22Rv1 (cell line): ENCODE results near the gene DHX34.
"Not testable (repeated sequence)": the region's sequence is repeated elsewhere in the genome, so short reads cannot be mapped to it uniquely, and the experiment has no call there.

Experiments used
- H3K27ac ChIP-seq: fragments of 450-650 bp; 2 replicates; pipeline ENCODE4 v1.5.1; 2017
- CTCF ChIP-seq: fragments of 450-650 bp; IDR thresholded peaks from 2 replicates; pipeline ENCODE4 v1.5.1; 2017; ENCODE audit warnings: mild to moderate bottlenecking
- ZFX ChIP-seq: fragments of 450-650 bp; IDR thresholded peaks from 2 replicates; pipeline ENCODE4 v1.6.1; 2017; ENCODE audit warnings: antibody characterized with exemption, borderline replicate concordance

Gene DHX34

DNA sequence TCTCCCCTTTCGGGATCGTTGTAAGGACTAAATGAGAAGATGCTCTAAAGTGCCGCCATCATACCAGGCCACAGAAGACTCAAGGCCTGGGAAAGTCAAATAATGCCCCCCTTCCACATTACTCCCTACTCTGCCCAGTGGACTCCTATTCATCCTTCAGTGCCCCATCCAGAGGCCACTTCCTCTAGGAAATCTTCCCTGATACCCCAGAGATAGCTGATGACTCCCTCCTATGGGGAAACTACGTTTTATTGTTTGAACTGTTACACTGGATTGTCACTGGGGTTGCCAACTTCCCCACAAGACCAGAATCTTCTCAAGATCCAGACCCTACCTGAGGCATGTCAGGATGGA lies 56.1 kb downstream of the DHX34 start:
- no peak for TF ChIP-seq ZFX
- no peak for TF ChIP-seq CTCF
- H3K27ac ChIP-seq: no peak overlapping the region

DNA sequence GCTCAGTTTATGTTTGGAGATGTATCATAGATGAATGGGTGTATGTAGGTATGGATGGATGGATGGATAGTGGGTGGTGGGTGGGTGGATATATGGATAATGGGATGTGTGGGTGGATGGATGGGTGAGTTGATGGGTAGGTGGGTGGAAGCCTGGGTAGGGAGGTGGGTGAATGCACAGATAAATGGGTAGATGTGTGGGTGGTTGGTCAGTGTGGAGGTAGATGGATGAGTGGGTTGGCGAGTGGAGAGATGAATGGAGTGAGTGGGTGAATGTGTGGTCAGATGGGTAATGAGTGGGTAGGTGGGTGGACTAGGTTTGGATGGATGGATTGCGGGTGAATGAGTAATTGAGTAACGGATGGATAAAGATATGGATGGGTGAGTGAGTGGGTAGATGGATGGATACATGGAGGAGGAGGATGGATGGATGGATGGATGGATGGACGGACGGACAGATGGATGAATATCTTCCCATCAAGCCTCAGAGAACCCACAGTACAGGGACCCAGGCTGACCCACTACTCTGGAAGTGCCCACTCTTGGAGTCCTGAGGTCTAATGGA lies 56.8 kb downstream of the DHX34 start:
- H3K27ac ChIP-seq: no peak overlapping the region
- TF ChIP-seq ZFX (no peak), CTCF (no peak)

DNA sequence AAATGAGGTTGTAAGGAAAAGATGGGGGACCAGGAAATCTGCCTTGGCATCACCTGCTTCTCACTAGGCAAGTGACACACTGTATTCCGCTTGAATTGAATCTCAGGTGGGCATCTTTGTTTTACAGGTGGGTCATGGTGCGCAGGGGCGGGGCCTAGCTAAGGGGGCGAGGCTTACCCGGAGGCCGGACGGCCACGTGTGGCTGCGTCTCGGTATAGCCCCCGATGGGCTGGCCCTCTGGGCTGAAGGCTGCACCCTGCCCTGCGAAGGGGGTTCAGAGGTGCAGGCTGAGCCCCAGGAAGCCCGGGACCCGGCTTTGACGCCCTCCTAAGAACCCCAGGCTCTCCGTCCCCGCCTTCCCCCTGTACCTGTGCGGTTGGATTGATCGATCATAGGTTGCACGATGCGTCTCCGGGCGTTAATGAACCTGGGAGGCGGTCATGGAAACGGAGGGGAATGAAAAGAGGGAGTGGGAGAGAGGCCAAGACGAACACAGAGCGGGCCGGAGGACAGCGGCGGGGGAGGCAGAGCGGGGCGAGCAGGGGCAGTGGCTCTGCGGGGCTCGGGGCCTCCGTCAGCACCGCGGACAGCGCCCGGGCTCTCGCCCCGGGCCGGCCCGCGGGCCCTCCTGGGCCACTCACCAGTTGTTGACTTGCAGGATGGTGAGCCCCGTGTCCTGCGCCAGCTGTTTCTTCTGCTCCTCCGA lies 57.7 kb downstream of the DHX34 start:
- H3K27ac ChIP-seq: no peak overlapping the region
- no peak for TF ChIP-seq CTCF
- no peak for TF ChIP-seq ZFX

DNA sequence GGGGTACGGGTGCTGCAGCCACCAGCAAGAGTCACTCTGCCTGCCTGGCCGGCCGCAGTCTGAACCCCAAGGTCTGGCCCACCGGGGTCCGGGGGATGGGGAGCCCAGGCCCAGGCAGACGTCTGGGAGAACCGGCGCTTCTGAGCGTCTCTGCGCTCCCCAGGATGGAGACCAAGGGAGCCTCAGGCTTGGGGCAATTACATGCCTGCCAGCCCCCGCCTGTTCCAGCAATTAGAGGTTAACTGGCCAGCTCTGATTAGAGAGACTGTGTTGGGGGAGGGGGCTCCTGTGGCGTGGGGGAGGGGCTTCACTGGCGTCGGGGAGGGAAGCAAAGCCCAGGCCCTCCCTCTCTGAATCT lies 58.3 kb downstream of the DHX34 start:
- H3K27ac ChIP-seq: no peak overlapping the region
- TF ChIP-seq CTCF (no peak), ZFX (no peak)

GRCh38 chr19:47408156-47408938 lies 59.2 kb downstream of the DHX34 start:
- TF ChIP-seq ZFX: no peak
- TF ChIP-seq CTCF: no peak

DNA sequence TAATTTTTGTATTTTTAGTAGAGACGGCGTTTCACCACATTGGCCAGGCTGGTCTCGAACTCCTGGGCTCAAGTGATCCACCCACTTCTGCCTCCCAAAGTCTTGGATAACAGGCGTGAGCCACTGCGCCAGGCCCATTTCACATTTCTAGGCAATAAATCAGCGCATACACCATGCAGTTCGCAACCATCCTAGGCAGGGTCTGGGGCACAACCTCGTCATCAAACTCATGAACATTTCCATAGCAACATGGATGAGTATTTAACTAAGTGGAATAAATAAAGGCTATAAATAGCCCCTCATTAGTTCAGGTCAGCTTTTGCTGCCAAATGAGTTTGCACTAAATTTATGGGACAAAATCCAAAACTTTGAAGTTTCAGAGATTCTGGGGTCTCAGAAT lies 62.0 kb downstream of the DHX34 start:
- TF ChIP-seq CTCF (no peak), ZFX (no peak)
- H3K27ac ChIP-seq: no peak overlapping the region

More at GRCh38 chr19:47408156-47408938, 59.2 kb downstream of the DHX34 start:
- no peak overlapping the region for H3K27ac ChIP-seq

DNA sequence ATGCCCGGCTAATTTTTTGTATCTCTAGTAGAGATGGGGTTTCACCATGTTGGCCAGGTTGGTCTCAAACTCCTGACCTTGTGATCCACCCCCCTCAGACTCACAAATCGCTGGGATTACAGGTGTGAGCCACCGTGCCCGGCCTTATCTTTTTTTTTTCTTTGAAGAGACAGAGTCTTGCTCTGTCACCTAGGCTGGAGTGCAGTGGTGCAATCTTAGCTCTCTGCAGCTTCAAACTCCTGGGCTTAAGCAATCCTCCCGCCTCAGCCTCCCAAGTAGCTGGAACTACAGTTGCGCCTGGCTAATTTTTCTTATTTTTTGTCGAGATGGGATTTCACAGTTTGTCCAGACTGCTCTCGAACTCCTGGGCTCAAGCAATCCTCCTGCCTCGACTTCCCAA lies 62.6 kb downstream of the DHX34 start:
- H3K27ac ChIP-seq: not testable (repeated sequence)
